Endothelial cell of umbilical vein (primary cell): ENCODE measurements around the gene CHN1. TPM values are rescaled to one million over a fixed set of nuclear protein-coding genes. Genes with fewer than 3 reads are reported as not detected.

Experiments
- BruUV-seq: library from RNA; stranded (reverse); fragments of 400-500 nt; replicated peaks from 2 replicates; lab custom pipeline; 2021; lab: Mats Ljungman, UMichigan
- CTCF ChIA-PET: fragments of 300-600, 350-600 bp; sonication (Branson Sonifier 250); formaldehyde crosslinking; loops from one replicate; lab custom pipeline; 2021; ENCODE audit warnings: antibody characterized with exemption, inconsistent platforms; lab: Charles Lee
- POLR2A ChIA-PET: fragments of 300-600, 350-600 bp; sonication (Branson Sonifier 250); formaldehyde crosslinking; loops from one replicate; lab custom pipeline; 2021; ENCODE audit warnings: antibody characterized with exemption, inconsistent platforms; lab: Charles Lee
- DNase-seq: peaks from one replicate; pipeline ENCODE4 v3.0.0-alpha.2; 2011; ENCODE audit warnings: low read depth, low spot score
- FAIRE-seq: peaks from 2 replicates; lab custom pipeline; 2011; peaks lifted over from hg19 to GRCh38; lab: Jason Lieb, UNC
- H2AFZ ChIP-seq: 2 replicates; pipeline ENCODE4 v1.6.0; 2012; ENCODE audit warnings: low read depth, low read length, control low read depth, inconsistent platforms
- H3K27ac ChIP-seq: 2 replicates; pipeline ENCODE4 v1.5.1; 2011; ENCODE audit warnings: low read depth, mild to moderate bottlenecking, control low read depth, low read length, moderate library complexity; ENCODE audit not compliant: insufficient read depth
- H3K27me3 ChIP-seq, 2 experiments: 2 replicates each; pipeline versions ENCODE4 v1.6.0 to v1.6.1; 2011; ENCODE audit warnings: low read length in 2 of 2, mixed read lengths in 1 of 2; ENCODE audit not compliant: control insufficient read depth in 2 of 2, insufficient read depth in 2 of 2
- H3K36me3 ChIP-seq, 2 experiments: 2 replicates in 1 of 2; 3 replicates in 1 of 2; pipeline ENCODE4 v1.5.1; 2011; ENCODE audit warnings: low read length in 2 of 2, mild to moderate bottlenecking in 1 of 2, moderate library complexity in 1 of 2; ENCODE audit not compliant: control insufficient read depth in 2 of 2, insufficient read depth in 2 of 2; ENCODE audit errors: extremely low read depth in 1 of 2
- H3K4me1 ChIP-seq: 3 replicates; pipeline ENCODE4 v1.5.1; 2011; ENCODE audit warnings: mild to moderate bottlenecking, low read length; ENCODE audit not compliant: control insufficient read depth, insufficient read depth; ENCODE audit errors: extremely low read depth
- H3K4me2 ChIP-seq: 2 replicates; pipeline ENCODE4 v1.6.1; 2011; ENCODE audit warnings: low read length, control low read depth, mixed read lengths; ENCODE audit not compliant: insufficient read depth
- H3K4me3 ChIP-seq, 3 experiments: fragments of 200-600 bp in 1 of 3; sonication (generic), shearing (Covaris generic) in 1 of 3; replicated peaks in 1 of 3; 2 replicates each; pipeline ENCODE4 v1.5.1; 2011 to 2016; ENCODE audit warnings: control low read depth in 3 of 3, low read length in 3 of 3, mild to moderate bottlenecking in 2 of 3, inconsistent platforms in 1 of 3, low read depth in 1 of 3, moderate library complexity in 1 of 3; ENCODE audit not compliant: insufficient read depth in 1 of 3
- H3K79me2 ChIP-seq: 2 replicates; pipeline ENCODE4 v1.6.0; 2012; ENCODE audit warnings: low read length, inconsistent platforms; ENCODE audit not compliant: control insufficient read depth, insufficient read depth
- H3K9ac ChIP-seq: replicated peaks from 2 replicates; pipeline ENCODE3; 2011; ENCODE audit warnings: low read length, control low read depth; ENCODE audit not compliant: insufficient read depth; ENCODE audit errors: extremely low read depth
- H3K9me1 ChIP-seq: replicated peaks from 3 replicates; pipeline ENCODE4 v1.6.0; 2011; ENCODE audit warnings: mild to moderate bottlenecking, low read length; ENCODE audit not compliant: control insufficient read depth, insufficient read depth; ENCODE audit errors: extremely low read depth
- H3K9me3 ChIP-seq: replicated peaks from 2 replicates; pipeline ENCODE4 v1.5.1; 2012; ENCODE audit warnings: low read length, inconsistent platforms; ENCODE audit not compliant: control insufficient read depth, insufficient read depth
- H4K20me1 ChIP-seq: replicated peaks from 2 replicates; pipeline ENCODE3; 2011; ENCODE audit warnings: mild to moderate bottlenecking, low read length; ENCODE audit not compliant: control insufficient read depth, insufficient read depth; ENCODE audit errors: extremely low read depth
- CTCF ChIP-seq, 2 donors: IDR thresholded peaks; 1 replicate in 1 of 2; 2 replicates in 1 of 2; pipeline ENCODE4 v1.5.1; 2011; ENCODE audit warnings: low read length in 2 of 2, mild to moderate bottlenecking in 2 of 2, moderate library complexity in 2 of 2, control low read depth in 1 of 2, inconsistent platforms in 1 of 2, low read depth in 1 of 2; ENCODE audit not compliant: insufficient read depth in 1 of 2; ENCODE audit errors: extremely low read depth in 1 of 2
- EZH2 ChIP-seq: IDR thresholded peaks from 2 replicates; pipeline ENCODE4 v1.6.1; 2012; ENCODE audit warnings: borderline replicate concordance, low read depth, mild to moderate bottlenecking, moderate library complexity, low read length, inconsistent platforms; ENCODE audit not compliant: severe bottlenecking
- FOS ChIP-seq: IDR thresholded peaks from 2 replicates; pipeline ENCODE4 v1.6.1; 2011; ENCODE audit warnings: mild to moderate bottlenecking, low read length, moderate library complexity, borderline replicate concordance; ENCODE audit not compliant: insufficient read depth
- GATA2 ChIP-seq: IDR thresholded peaks from 2 replicates; pipeline ENCODE4 v1.7.0; 2011; ENCODE audit warnings: low read depth, mild to moderate bottlenecking, moderate library complexity, mixed read lengths, low read length; ENCODE audit not compliant: insufficient read length, insufficient read depth
- JUN ChIP-seq: IDR thresholded peaks from 2 replicates; pipeline ENCODE4 v1.6.1; 2011; ENCODE audit warnings: borderline replicate concordance, low read depth; ENCODE audit not compliant: insufficient read length, insufficient read depth
- MAX ChIP-seq: IDR thresholded peaks from 2 replicates; pipeline ENCODE4 v1.6.1; 2011; ENCODE audit not compliant: insufficient read depth, insufficient read length
- MYC ChIP-seq: IDR thresholded peaks from one replicate; pipeline ENCODE4 v1.6.1; 2011; ENCODE audit warnings: mild to moderate bottlenecking, low read depth, low read length
- POLR2A ChIP-seq: IDR thresholded peaks from 2 replicates; pipeline ENCODE4 v1.6.1; 2012; ENCODE audit warnings: low read depth, mild to moderate bottlenecking, control low read depth, low read length
- POLR2AphosphoS5 ChIP-seq: IDR thresholded peaks from 2 replicates; pipeline ENCODE4 v1.6.1; 2012; ENCODE audit warnings: low read depth, mild to moderate bottlenecking, control low read depth, low read length, moderate library complexity; ENCODE audit not compliant: insufficient read depth
- dilution Hi-C: fragments of 300-500 bp; cut with MboI; formaldehyde crosslinking; loops from one replicate; pipeline ENCODE4 v1.15.0; 2019; ENCODE audit warnings: low sequenced_read_pairs; ENCODE audit not compliant: extremely low pct_ligation_motif_present
- intact Hi-C: fragments of 100-400 bp; cut with micrococcal nuclease; formaldehyde crosslinking; loops from one replicate; pipeline ENCODE4 v1.10.0; 2022
- polyA plus RNA-seq, 4 experiments: library from polyadenylated mRNA; depleted of rRNA in 3 of 4; stranded (reverse) in 3 of 4; unstranded in 1 of 4; fragments of >200 nt; gene quantifications; 2 replicates each; pipeline versions ENCODE4 v1.2.1 to v1.2.3, GENCODE V29; 2011 to 2012; ENCODE audit warnings: missing spikeins in 1 of 4
- total RNA-seq: library from RNA; stranded (reverse); gene quantifications from 2 replicates; pipeline ENCODE4 v1.2.3, GENCODE V29; 2021

The CHN1 gene
- total and polyA plus RNA-seq, 2 donors (not counting 3 experiments of a cell fraction or from before 2014, with no cell fraction given), result 23.3 to 24.9 TPM

DNA sequence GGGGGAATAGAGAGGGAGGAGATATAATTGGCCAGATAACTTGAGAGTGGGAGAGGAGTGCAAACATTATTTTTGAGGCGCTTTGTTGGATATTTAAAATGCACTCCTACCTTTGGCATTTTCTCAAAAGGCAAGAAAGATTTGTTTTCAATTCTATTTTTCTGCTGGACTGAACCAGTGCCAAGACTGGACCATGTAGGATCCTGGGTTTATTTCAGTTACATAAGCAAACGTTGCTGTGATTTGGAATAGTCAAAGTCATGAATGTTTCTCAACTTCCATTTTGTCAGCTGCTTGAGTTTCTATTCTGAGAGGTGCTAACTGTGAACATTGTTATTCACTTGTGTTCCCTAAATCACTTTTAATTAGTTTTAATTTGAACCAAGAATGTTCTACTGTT lies 232.0 kb downstream of the CHN1 start:
- H3K36me3 ChIP-seq, result no peaks in the 10 kb centered on the region
- intact Hi-C loops (loop anchor here (10.0 kb wide), 1 partner anchor 322 kb away; no protein-coding TSS in a partner anchor), dilution Hi-C loops (loop anchor here (10.0 kb wide), 1 partner anchor 212 kb away; no protein-coding TSS in a partner anchor)
- DNase-seq (no peak), FAIRE-seq (no peak)
- no peaks in the 10 kb centered on the region for H3K9me3 ChIP-seq
- TF ChIP-seq MAX (no peak), GATA2 (no peak), POLR2A (no peak), MYC (no peak), CTCF (IDR thresholded peaks at IDR 0.05; ENCODE audit: extremely low read depth in 1 of 2, insufficient read depth in 1 of 2, low read depth in 1 of 2, low read length in 2 of 2) (no peak), EZH2 (no peak), POLR2AphosphoS5 (no peak), FOS (no peak), JUN (no peak)
- H3K9me1 ChIP-seq, result no peaks in the 10 kb centered on the region
- no peaks in the 10 kb centered on the region for H3K4me1 ChIP-seq
- no peak overlapping the region for H3K27ac ChIP-seq
- no peak overlapping the region for H3K4me2 ChIP-seq
- POLR2A ChIA-PET, result no interaction called here
- no peaks in the 10 kb centered on the region for H3K79me2 ChIP-seq
- no TSS peak for BruUV-seq
- H3K4me3 ChIP-seq, result no peak overlapping the region
- H2AFZ ChIP-seq, result no peak overlapping the region
- CTCF ChIA-PET, result interaction anchor here (1.0 to 9.2 kb wide), 7 partner anchors 24 to 231 kb away, joined by 3 to 584 read pairs (median 4); partner anchors contain the start of gene CHN1
- H4K20me1 ChIP-seq, result no peaks in the 10 kb centered on the region
- H3K27me3 ChIP-seq, result no peaks in the 10 kb centered on the region
- H3K9ac ChIP-seq, result no peak overlapping the region
